IMR-90 (cell line): Measurements from ENCODE around the gene SESN1.

Source experiments
- POLR2A ChIP-seq: IDR thresholded peaks from 2 replicates; pipeline ENCODE4 v1.6.1; 2012; ENCODE audit warnings: mild to moderate bottlenecking, low read depth, low read length
- TF ChIP-seq, protein P1 (sequence below): conservative IDR thresholded peaks from 2 replicates; pipeline ENCODE4 v1.5.1; 2012; ENCODE audit warnings: mild to moderate bottlenecking, low read depth, low read length, improper control_type of control experiment

DNA sequence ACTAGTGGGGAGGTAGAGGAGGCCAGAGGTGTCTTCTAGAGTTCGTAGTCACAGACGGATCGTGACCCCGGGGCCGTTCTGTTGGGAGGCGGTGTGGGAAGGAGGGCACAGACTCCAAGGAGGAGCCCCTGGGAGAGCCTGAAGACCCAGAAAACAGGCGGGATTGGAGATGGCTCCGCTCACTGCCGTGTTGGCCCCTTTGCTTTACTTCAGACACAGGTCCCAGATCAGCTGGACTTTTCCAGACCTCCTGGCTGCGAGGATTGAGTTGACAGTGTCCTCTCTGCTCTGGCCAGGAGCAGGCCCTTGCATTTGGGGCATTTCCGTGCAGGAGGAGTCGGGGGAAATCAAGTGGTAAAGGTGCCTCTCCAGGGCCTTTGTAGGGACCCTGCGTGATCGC is 133.6 kb downstream of the SESN1 start:
- no peak for TF ChIP-seq POLR2A
- TF ChIP-seq, protein P1, sequence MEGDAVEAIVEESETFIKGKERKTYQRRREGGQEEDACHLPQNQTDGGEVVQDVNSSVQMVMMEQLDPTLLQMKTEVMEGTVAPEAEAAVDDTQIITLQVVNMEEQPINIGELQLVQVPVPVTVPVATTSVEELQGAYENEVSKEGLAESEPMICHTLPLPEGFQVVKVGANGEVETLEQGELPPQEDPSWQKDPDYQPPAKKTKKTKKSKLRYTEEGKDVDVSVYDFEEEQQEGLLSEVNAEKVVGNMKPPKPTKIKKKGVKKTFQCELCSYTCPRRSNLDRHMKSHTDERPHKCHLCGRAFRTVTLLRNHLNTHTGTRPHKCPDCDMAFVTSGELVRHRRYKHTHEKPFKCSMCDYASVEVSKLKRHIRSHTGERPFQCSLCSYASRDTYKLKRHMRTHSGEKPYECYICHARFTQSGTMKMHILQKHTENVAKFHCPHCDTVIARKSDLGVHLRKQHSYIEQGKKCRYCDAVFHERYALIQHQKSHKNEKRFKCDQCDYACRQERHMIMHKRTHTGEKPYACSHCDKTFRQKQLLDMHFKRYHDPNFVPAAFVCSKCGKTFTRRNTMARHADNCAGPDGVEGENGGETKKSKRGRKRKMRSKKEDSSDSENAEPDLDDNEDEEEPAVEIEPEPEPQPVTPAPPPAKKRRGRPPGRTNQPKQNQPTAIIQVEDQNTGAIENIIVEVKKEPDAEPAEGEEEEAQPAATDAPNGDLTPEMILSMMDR = no peak
